DND-41 (cell line): Measurements from ENCODE around the gene PAPPA.

Source experiments
- ATAC-seq: fragments of 200-7000 bp; cut with Tn5 transposase; 3 replicates; pipeline ENCODE4 v1.9.1; 2021; ENCODE audit warnings: low read depth; ENCODE audit not compliant: insufficient read depth
- DNase-seq: peaks from one replicate; pipeline ENCODE4 v3.0.0-alpha.2; 2020
- H2AFZ ChIP-seq: 2 replicates; pipeline ENCODE4 v1.6.0; 2012; ENCODE audit warnings: low read depth, low read length
- H3K27ac ChIP-seq: 2 replicates; pipeline ENCODE4 v1.5.1; 2012; ENCODE audit warnings: low read length, inconsistent platforms
- H3K27me3 ChIP-seq: fragments of 200-600 bp; sonication (generic); 2 replicates; pipeline ENCODE4 v1.6.0; 2012; ENCODE audit warnings: low read length, mild to moderate bottlenecking, inconsistent platforms; ENCODE audit not compliant: insufficient read depth, poor library complexity
- H3K36me3 ChIP-seq: 2 replicates; pipeline ENCODE4 v1.5.1; 2012; ENCODE audit warnings: low read length, inconsistent platforms; ENCODE audit not compliant: insufficient read depth
- H3K4me1 ChIP-seq: 2 replicates; pipeline ENCODE4 v1.5.1; 2012; ENCODE audit warnings: mild to moderate bottlenecking, low read length; ENCODE audit not compliant: insufficient read depth
- H3K4me2 ChIP-seq: 2 replicates; pipeline ENCODE4 v1.6.0; 2012; ENCODE audit warnings: mild to moderate bottlenecking, moderate library complexity, low read length, inconsistent platforms; ENCODE audit not compliant: insufficient read depth
- H3K4me3 ChIP-seq, 2 experiments: fragments of 200-600 bp in 1 of 2; shearing (Covaris generic) in 1 of 2; 2 replicates each; pipeline ENCODE4 v1.5.1; 2012 to 2016; ENCODE audit warnings: inconsistent platforms in 2 of 2, low read length in 2 of 2, mild to moderate bottlenecking in 2 of 2, low read depth in 1 of 2, moderate library complexity in 1 of 2
- H3K79me2 ChIP-seq: 2 replicates; pipeline ENCODE4 v1.6.0; 2012; ENCODE audit warnings: low read length, inconsistent platforms; ENCODE audit not compliant: insufficient read depth
- H3K9ac ChIP-seq: 2 replicates; pipeline ENCODE4 v1.6.0; 2012; ENCODE audit warnings: low read depth, mild to moderate bottlenecking, inconsistent platforms, low read length, moderate library complexity
- H3K9me3 ChIP-seq: 2 replicates; pipeline ENCODE4 v1.5.1; 2012; ENCODE audit warnings: low read length, moderate library complexity, mild to moderate bottlenecking, inconsistent platforms; ENCODE audit not compliant: insufficient read depth, severe bottlenecking
- H4K20me1 ChIP-seq: 2 replicates; pipeline ENCODE4 v1.6.0; 2012; ENCODE audit warnings: low read length; ENCODE audit not compliant: insufficient read depth
- CTCF ChIP-seq: IDR thresholded peaks from 2 replicates; pipeline ENCODE4 v1.5.1; 2012; ENCODE audit warnings: borderline replicate concordance, low read length, moderate library complexity, mild to moderate bottlenecking; ENCODE audit not compliant: poor library complexity, severe bottlenecking; ENCODE audit errors: extremely low read depth
- EZH2 ChIP-seq: IDR thresholded peaks from 3 replicates; pipeline ENCODE4 v1.6.1; 2012; ENCODE audit warnings: borderline replicate concordance, low read depth, mild to moderate bottlenecking, moderate library complexity, low read length, inconsistent platforms; ENCODE audit not compliant: severe bottlenecking

Gene PAPPA

GRCh38 chr9:116382053-116382452 is 228.5 kb downstream of the PAPPA start:
- no peaks in the 10 kb centered on the region for H3K36me3 ChIP-seq
- no peaks in the 10 kb centered on the region for H4K20me1 ChIP-seq
- no peak overlapping the region for H3K27ac ChIP-seq
- no peaks in the 10 kb centered on the region for H3K27me3 ChIP-seq
- H3K9me3 ChIP-seq, result no peaks in the 10 kb centered on the region
- H3K79me2 ChIP-seq, result no peaks in the 10 kb centered on the region
- no peak overlapping the region for H3K4me3 ChIP-seq
- H3K4me2 ChIP-seq, result no peak overlapping the region
- DNase-seq, result no peak
- no peaks in the 10 kb centered on the region for H3K4me1 ChIP-seq
- no peak overlapping the region for H3K9ac ChIP-seq
- TF ChIP-seq EZH2 (no peak), CTCF (no peak)
- no peak overlapping the region for H2AFZ ChIP-seq
- no peak for ATAC-seq

GRCh38 chr9:116383133-116383532 is 229.5 kb downstream of the PAPPA start:
- Histone ChIP-seq H3K27ac (no peak overlapping the region), H3K4me1 (no peaks in the 10 kb centered on the region), H3K4me3 (no peak overlapping the region), H3K9ac (no peak overlapping the region), H3K27me3 (no peaks in the 10 kb centered on the region), H3K9me3 (no peaks in the 10 kb centered on the region), H2AFZ (no peak overlapping the region), H3K36me3 (no peaks in the 10 kb centered on the region), H4K20me1 (no peaks in the 10 kb centered on the region), H3K4me2 (no peak overlapping the region), H3K79me2 (no peaks in the 10 kb centered on the region)
- ATAC-seq, result no peak
- no peak for DNase-seq
- TF ChIP-seq CTCF (no peak), EZH2 (no peak)

- no peak for ATAC-seq
- Histone ChIP-seq H3K27ac (no peak overlapping the region), H3K4me2 (no peak overlapping the region)
These were observed 230.3 kb downstream of the PAPPA start for GRCh38 chr9:116383936-116384335.

More at GRCh38 chr9:116383936-116384335, 230.3 kb downstream of the PAPPA start:
- no peak for DNase-seq
- TF ChIP-seq EZH2 (no peak), CTCF (no peak)
- Histone ChIP-seq H3K27me3 (no peaks in the 10 kb centered on the region), H3K9me3 (no peaks in the 10 kb centered on the region), H4K20me1 (no peaks in the 10 kb centered on the region), H2AFZ (no peak overlapping the region), H3K79me2 (no peaks in the 10 kb centered on the region), H3K4me3 (no peak overlapping the region), H3K36me3 (no peaks in the 10 kb centered on the region), H3K4me1 (no peaks in the 10 kb centered on the region), H3K9ac (no peak overlapping the region)
